Renal cortical epithelial cell (primary cell): ENCODE data around the gene CXorf66. TPM values are rescaled to one million over a fixed set of nuclear protein-coding genes. Genes with fewer than 3 reads are reported as not detected.
"Not testable (repeated sequence)": the region's sequence is repeated elsewhere in the genome, so short reads cannot be mapped to it uniquely, and the experiment has no call there.

Experiments used
- DNase-seq: peaks from one replicate; pipeline ENCODE4 v3.0.0-alpha.2; 2011; ENCODE audit warnings: low read depth
- total RNA-seq: library from RNA; depleted of rRNA; stranded (reverse); fragments of >200 nt; gene quantifications from 2 replicates; pipeline ENCODE4 v1.2.3, GENCODE V29; 2014

Gene CXorf66, protein sequence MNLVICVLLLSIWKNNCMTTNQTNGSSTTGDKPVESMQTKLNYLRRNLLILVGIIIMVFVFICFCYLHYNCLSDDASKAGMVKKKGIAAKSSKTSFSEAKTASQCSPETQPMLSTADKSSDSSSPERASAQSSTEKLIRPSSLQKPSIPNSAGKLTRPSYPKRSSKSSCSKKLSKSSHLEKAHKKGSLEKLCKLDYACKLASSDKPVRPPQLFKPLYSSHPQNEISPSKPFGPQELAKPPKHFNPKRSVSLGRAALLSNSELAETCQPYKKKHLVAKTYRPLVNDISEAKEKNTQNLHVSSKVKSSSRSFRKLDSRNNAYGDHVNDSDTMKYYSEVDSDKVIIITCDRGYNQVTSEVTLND
- not detected in 2 replicates for total RNA-seq

DNA sequence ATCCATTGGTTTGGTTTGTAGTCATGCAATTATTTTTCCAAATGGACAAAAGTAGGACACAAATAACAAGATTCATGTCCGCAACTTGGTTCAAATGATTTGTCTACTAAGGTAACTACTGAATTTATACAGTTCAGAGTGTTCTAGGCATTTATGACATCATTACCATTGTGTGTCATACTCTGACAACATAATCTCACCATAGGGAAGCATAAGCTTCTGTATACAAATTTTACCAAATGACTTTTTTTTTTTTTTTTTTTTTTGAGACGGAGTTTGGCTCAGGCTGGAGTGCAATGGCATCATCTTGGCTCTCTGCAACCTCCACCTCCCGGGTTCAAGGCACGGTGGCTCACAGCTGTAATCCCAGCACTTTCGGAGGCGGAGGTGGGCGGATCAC lies at the start of gene CXorf66:
Gene CXorf66, minus strand, starts transcription at position 101 of the 400 bp plus-strand sequence. Its CDS starts 25 bp downstream, at position 76.
- DNase-seq = no peak

DNA sequence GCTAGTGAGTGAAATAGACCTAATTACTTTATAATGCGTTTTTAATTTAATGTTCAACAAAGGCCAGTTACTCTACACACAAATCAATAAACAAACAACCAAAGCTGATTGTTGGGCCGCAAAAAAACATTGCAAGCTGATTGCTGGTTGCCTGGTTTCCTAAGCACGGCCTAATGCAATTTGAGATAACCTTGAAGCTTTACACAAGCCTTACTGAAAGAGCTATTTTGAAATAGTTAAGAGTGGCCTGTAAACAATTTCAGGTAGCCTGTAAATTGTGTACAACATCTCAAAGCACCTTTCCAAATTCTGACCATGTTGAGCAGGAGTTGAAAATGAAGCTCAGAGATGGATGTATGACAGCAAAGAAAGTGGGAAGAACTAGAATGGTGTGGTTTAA lies 17.5 kb upstream of the CXorf66 start:
- no peak for DNase-seq

DNA sequence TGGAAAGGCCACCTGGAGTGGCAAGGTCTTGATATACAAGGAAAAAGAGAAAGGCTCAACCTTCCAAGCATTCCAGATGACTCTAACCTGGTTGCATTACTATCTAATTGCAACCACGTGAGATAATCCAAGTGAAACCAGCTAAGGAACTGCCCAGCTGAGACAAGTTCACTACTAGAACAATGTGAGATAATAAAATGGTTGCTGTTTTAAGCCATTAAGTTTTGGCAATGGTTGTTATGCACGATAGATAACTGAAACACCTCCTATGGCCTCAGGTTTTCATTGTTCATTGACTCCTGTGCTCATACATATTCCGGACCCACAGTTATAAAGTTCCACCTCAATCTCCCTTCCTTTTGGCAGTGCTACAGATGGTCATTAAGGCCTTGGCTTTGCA lies 9.2 kb upstream of the CXorf66 start:
- peak; percentile 77 for DNase-seq

DNA sequence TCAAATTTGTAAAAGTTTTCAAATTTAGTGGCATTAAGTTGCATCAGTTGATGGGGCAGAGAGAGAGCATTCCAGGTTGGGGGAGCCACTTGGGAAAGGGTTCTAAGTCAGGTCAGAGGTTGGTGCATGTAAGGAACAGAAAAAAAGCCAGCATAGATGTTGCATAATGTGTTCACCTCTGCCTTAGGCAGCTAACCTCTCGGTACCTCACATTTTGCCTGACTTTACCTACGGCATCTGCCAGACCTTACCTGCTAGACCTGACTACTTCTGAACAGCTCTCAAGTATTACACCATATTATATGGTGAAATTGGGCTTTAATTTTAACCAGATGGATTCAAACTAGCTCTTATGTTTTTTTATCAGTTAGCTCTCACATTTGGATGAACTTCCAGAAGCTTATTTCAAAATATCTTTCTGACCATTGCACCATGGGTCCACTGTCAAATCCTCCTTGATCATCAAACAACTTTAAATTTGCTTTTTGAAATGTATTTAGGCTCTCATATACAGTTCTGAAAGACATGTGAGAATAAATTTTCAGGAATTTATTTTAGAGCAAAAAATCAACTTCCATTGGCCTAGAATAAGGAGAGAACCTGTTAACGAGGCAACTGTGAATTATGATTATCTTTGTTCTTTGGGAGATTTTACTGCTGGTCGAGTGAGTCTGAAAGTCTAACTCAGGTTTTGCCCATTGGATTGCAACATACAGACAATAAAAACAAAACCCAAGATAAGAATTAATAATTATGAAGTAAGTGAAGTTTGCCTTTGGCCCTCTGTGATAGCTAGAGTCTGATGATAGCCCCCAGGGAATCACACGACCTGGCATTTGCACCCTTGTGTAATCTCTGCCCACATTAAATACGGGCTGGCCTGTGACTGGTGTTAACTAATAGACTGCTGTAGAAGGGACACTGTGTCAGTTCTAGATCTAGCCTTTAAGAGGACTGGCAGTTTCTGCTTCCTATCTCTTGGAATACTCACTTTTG lies 7.6 kb upstream of the CXorf66 start:
- DNase-seq = no peak

DNA sequence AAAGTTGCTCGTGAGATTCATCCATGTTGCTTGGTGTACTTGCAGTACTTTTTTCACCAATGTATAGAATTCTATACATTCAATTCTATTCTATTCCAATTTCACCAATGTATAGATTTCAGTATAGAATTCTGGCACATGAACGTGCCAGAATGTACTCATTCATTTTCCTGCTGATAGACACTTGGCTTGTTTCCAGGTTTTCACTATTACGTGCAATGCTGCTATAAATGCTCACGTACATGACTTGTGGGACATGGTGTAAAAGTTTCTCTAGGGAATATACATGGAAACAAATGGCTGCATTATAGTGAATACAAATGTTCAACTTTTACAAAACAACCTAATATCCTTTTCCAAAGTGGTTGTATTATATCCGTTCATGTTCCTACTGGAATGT lies 6.8 kb upstream of the CXorf66 start:
- no peak for DNase-seq

DNA sequence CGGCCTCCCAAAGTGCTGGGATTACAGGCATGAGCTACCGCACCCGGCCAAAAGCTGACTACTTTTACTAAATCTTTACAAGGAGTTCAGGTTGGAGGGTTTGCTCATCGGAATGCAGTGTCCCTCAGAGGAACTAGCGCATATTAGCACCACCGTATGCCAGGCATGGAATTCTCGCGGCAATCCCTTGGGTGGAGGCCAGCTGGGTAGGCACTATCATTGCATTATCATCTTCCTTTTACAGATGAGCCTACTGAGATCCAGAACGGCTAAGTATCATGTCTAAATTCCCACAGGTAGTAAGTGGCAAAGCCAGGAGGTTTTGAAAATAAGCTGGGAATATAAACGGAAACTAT lies 6.1 kb upstream of the CXorf66 start:
- DNase-seq = no peak

DNA sequence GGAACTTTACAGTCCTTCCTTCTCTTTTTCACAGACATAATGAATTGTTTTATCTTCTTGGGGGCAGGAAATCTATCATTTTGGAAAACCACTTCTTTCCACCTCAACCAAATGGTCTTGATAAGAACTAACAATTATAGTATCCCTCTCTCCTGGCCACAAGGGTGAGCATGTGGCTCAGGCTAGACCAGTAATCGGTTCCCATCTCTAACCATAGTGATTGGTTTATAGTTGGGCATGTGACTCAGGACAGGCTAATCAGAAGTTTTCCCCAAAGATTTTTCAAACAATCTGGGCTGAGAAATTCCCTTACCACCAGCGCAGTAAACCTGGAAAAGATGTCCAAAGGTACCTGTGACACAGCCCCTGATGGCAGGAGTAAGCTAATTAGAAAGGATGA lies 4.0 kb upstream of the CXorf66 start:
- no peak for DNase-seq

DNA sequence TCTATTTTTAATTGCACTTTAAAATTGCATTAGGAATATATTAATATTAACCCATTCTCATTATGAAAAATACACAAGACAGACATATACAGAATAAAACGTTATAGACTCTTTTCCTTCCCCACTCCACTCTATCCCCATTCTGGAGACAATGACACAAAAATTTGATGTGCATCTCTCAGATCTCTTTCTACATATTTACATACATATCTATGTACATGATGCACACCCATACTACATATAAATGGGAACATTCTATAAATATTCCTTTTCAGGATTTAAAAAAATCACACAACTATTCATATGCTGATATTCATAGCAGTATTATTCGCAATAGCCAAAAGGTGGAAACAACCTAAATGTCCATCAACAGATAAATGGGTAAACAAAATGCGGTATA lies 2.4 kb upstream of the CXorf66 start:
- DNase-seq = no peak

DNA sequence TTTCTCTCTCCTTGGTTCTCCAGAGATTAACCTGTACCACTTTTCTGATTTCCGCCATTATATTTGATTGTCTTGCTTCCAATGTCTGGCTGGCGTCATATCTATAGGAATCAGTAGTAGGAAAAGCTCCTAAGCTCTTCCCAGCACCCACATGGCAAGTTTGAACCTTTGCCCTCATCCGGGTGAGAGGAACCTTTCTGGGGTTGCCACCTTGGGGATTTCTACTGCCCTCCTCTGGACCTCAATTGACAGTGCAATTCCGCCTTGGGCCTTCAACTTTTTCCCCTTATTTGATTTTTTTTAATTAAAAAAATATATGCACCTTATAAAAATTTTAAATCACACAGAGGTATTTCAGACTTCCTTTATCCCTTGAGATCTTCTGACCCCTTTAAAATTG lies 2.0 kb upstream of the CXorf66 start:
- no peak for DNase-seq

DNA sequence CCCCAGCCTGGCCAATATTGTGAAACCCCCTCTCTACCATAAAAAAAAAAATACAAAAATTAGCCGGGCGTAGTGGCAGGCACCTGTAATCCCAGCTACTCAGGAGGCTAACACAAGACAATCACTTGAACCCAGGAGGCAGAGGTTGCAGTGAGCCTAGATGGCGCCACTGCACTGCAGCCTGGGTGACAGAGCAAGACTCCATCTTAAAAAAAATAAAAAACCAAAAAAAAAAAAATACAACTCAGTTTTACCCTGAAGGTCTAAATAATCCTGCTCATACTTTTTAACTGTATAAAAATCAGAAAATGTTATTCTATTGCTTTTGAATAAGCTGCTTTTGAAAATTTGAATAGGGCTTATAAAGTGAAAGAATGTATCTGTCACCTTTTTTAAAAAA lies 838 bp upstream of the CXorf66 start:
- DNase-seq = not testable (repeated sequence)

DNA sequence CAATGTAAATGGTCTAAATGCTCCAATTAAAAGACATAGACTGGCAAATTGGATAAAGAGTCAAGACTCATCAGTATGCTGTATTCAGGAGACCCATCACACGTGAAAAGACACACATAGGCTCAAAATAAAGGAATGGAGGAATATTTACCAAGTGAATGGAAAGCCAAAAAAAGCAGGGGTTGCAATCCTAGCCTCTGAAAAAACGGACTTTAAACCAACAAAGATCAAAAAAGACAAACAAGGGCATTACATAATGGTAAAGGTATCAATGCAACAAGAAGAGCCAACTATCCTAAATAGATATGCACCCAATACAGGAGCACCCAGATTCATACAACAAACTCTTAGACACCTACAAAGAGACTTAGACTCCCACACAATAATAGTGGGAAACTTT lies 4.2 kb downstream of the CXorf66 start:
- DNase-seq = not testable (repeated sequence)

DNA sequence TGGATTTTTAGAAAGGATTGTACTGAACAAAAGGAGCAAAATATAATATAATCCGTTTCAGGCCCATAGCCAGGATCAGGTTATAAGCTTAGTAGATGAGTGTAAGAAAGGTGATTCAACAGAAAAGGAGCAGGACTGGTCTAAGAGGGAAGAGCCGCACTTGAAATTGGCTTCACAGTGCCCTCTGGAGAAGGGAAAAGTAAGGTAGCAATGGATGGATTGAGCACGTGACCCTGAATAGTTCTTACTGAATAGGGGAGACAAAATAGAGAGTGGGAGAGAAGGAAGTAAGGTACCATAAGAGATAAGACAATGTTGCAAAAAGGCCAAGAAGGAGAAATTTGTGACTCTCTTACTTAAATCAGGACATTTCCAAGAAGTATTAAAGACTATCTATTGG lies 15.6 kb downstream of the CXorf66 start:
- no peak for DNase-seq

DNA sequence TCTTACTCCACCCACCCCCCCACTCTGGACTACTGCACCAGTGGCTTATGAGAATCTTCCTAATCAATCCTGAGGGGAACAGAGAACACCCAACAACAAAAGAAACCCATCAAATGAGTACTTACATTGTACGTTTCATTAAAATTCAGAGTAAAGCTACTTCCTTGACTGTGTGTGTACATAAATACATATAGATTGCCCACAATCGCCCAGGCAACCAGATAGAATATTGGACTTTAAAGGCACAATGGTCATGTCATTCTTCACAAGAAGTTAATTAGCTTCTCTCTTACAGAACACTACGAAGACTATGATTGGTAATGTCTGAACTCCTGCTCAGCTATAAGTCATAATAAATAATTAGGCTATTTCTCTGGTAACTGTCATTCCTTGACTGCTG lies 20.2 kb downstream of the CXorf66 start:
- DNase-seq = no peak

DNA sequence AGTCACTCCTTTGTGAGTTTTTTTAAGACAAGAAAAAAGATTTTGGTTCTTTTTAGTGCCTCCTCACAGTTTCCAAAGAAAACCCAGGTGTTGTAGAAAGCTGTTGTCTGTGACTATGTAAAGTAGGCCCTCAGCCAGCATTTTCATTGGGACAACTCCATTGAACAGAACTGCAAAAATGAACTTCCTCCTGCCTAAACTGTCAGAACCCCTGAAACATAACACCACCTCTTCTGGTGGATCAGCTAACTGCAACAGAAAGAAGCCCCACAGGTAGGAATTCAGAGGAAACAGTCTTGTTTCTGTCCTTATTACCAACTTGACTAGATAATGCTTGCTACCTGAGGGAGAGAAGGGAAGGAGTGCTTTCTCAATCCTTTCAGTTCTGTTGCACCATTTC lies 29.1 kb downstream of the CXorf66 start:
- no peak for DNase-seq

DNA sequence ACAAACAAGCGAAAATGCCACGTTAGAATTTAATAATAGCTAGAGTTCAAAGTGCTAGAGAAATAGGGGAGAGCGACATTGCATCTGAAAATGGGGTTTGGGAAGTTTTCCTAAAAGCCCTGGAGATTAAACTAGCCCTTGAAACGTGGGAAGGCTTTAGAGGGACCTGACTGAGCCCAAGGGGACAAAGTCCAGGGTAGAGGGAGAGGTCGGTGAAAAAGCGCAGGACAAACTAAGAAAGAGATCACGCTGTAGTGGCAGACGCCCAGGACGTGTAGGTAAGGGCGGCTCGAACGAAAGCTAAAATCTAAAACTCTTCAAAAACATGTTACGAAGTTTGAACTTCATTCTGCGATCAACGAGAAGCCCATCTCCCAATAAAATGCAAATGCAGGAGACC lies 31.4 kb downstream of the CXorf66 start:
- DNase-seq = no peak

DNA sequence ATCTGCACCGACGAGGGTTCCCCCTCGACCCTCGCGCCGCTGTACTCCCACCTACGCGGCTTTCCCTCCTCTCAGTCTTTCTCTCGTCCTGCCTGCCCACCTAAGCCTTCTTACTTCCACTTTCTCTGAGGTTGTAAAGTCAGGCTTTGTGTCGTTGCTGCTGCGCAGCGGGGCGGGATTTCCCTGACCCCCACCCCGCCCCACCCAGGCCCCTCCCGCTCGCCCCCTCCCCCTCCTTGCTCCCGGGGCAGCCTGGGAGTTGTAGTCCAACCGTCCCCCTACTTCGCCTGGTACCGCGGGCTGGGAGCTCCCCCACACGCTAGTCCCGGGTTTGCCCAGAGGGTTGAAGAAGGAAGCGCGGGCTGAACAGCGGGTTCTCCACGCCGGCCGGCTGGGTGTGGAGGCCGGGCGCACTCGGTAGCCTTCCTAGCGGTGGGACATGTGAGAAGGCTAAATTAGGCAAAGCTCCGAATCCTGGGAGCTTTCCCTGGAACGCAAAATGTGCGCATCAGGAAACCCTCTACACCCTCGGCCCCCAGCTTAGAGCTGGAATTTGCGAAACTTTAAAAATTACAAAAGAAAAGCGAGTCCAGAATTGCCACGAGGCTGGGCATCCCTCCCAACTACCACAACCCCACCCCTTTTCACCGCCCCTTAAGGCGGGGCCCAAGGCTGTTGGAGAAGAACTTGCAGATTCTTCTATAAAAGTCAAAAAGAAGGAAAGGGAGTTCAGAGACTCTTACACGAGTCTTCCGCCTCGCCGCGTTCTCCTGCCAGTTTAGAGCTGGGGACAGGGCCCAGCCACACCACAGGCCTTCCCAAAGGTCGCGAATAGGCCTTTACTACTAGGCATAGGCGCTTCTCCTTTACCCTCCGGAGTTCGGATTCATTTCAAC lies 32.2 kb downstream of the CXorf66 start, which contains the start of gene ATP11C:
Gene ATP11C, minus strand, starts transcription at position 153 of the 896 bp plus-strand sequence. CDS start 1,011 bp downstream, outside the sequence.
- peak; percentile 63 for DNase-seq

DNA sequence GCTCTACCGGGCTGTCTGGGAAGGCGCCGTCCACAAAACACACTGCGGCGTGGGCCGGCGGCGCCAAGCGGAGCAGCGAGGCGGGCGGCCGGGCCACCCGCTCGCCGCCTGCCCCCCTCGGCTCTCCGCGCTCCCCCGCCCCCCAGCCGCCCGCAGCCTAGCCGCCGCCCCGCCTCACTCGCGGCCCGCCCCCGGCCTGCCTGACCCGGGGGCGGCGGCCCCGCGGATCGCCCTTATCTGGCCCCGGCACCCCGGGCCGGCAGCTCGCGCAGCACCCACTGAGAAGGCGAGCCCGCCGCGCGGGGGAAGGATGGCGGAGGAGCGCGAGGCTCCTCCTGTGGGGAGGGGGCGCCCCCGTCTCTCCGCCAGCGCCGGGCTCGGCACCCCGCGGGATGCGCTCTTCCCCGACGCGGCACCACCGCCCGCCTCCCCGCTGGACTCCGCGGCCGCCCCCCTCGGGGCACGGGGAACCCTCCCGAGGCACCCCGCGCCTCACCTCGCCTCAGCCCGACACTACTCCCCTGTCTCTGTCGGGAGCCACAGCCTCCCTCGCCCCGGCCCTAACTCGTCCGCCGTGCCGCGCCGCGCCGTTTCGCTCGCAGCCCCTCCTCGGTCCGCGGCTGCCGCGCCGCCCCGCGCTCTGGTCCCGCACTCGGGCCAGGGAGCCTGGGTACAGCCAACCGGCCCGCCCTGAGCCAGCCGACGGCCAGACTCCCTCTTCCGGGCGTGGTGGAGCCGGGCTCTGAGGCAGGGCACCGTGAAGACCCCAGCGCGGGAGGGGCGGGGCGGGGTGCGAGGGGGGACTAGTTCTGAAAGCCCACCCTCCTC lies 33.0 kb downstream of the CXorf66 start:
- no peak for DNase-seq

DNA sequence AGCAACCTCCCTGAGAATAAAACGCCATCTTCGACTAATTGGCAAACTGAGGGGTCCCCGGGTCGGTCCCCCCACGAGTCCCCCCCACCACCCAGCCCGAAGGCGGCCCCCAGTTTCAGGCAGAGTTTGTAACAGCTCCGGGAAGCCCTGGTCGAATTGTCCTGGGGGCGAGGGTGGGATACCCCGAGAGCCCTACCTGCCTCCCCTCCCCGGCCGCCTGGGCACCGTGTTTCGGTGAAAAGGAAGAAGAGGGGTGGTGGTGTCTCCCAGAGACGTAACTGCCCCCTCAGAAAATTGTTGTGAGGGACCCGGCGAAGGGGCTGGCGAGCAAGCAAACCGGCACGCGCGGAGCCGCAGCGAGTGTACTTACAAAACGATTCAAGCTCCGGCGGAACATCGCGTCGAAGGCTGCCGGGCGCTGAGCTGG lies 33.7 kb downstream of the CXorf66 start:
- no peak for DNase-seq

DNA sequence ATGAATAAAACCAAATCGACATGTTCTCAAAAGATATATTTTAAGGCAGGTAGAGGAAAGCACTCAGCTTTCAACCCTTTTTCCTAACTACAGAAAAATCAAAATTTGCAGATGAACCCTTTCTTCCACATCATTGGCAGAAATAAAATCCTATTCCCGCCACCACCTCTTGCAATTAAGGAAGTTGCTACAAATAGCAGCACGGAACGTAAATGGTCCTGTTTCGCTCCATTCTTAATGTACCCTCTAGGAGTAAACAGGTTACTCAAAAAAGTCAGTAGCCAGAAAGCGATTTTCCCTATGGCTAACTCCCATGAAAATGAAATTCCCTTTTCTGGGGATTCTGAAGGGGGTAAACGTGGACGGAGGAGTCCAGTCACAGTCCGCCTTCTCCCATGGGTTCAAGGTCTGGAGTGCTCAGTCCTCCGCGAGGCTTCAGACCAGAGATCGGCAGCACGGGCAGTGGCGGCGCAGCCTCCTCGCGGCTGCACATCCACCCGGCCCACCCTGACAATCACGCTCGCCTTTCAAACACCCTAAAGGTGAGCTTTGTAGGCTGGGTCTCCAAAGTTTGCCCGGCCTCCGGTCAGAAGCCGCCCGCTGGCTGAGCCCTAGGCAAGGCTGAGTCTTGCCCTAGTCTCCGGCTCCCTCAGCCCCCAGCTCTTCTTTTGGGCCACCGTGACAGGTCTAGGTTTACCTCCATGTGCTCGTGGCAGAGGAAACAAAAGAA lies 34.2 kb downstream of the CXorf66 start:
- DNase-seq = no peak

DNA sequence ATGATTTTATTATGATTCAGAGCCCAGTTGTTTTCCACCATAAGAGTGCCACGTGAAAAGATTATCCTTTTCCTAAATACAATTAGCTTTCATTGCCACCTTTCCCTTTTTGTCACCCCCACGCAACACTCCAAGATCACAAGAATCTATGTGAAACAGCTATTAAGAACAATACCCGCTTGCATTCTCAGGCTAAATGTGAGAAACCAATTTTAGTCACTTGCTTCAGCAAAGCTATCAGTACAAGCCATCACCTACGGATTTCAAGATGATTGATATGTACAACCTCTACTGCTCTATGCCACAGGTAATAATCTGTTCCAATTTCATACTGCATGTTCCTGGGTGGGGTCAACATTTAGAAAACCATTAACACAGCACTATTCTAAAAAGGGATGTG lies 34.9 kb downstream of the CXorf66 start:
- DNase-seq = no peak
